K562 (cell line): ENCODE measurements around the gene SMAD3. TPM values are rescaled to one million over a fixed set of nuclear protein-coding genes. Genes with fewer than 3 reads are reported as not detected.
A peak's percentile ranks its signal among the peaks of the same experiment; 100 is the strongest.

ENCODE experiments used
- ATF1 ChIP-seq, 2 experiments: fragments of 450-650 bp in 1 of 2; IDR thresholded peaks; 2 replicates each; pipeline ENCODE4 v1.6.1; 2016; ENCODE audit warnings: missing compliant biosample characterization in 1 of 2, missing genetic modification characterization in 1 of 2
- CREM ChIP-seq: IDR thresholded peaks from 2 replicates; pipeline ENCODE4 v1.6.1; 2014; ENCODE audit warnings: antibody characterized with exemption, low read depth
- EP300 ChIP-seq: IDR thresholded peaks from 2 replicates; pipeline ENCODE4 v1.6.1; 2012; ENCODE audit warnings: low read length, improper control_type of control experiment
- ETV6 ChIP-seq, 3 experiments: fragments of 150-350 bp in 1 of 3; sonication (generic) in 1 of 3; formaldehyde crosslinking in 1 of 3; IDR thresholded peaks; 2 replicates each; pipeline versions ENCODE4 v1.6.1 to v1.8.0; 2014 to 2022; ENCODE audit warnings: borderline replicate concordance in 2 of 3, low read depth in 2 of 3, antibody characterized with exemption in 1 of 3, low read length in 1 of 3, mild to moderate bottlenecking in 1 of 3, missing genetic modification reagents in 1 of 3
- HMG20B ChIP-seq: fragments of 250-450 bp; sonication (Bioruptor Pico); IDR thresholded peaks from 2 replicates; pipeline ENCODE4 v1.5.0; 2021; ENCODE audit warnings: mild to moderate bottlenecking
- IFI16 ChIP-seq: fragments of 250-450 bp; sonication (Bioruptor Pico); IDR thresholded peaks from 2 replicates; pipeline ENCODE4 v2.1.2; 2022; ENCODE audit warnings: mild to moderate bottlenecking, inconsistent platforms
- polyA plus RNA-seq, 8 experiments: library from polyadenylated mRNA; depleted of rRNA in 4 of 8; stranded (reverse) in 5 of 8; unstranded in 3 of 8; fragments of >200 nt; fragmentation: Nextera tagmentation in 2 of 8; fragmentation: Illumina TruSeq in 1 of 8; extraction: Ambion mirVana in 2 of 8; extraction: Trizol in 1 of 8; gene quantifications; 2 replicates each; pipeline versions ENCODE4 v1.2.1 to v1.2.3, GENCODE V29; 2011 to 2014; ENCODE audit warnings: inconsistent platforms in 1 of 8, missing spikeins in 1 of 8
- total RNA-seq, 7 experiments: library from RNA; depleted of rRNA in 6 of 7; stranded (reverse); fragments of >200 nt in 6 of 7; fragmentation: Illumina TruSeq in 2 of 7; extraction: Trizol in 2 of 7; gene quantifications; 2 replicates each; pipeline versions ENCODE4 v1.2.1 to v1.2.3, GENCODE V29; 2011 to 2021; ENCODE audit warnings: low replicate concordance in 1 of 7
- TF ChIP-seq, protein P1 (sequence below), 2 experiments: fragments of 450-650 bp in 1 of 2; IDR thresholded peaks; 2 replicates each; pipeline ENCODE4 v1.6.1; 2011 to 2017; ENCODE audit warnings: low read depth in 2 of 2, antibody characterized with exemption in 1 of 2, borderline replicate concordance in 1 of 2, low read length in 1 of 2, mild to moderate bottlenecking in 1 of 2, mixed read lengths in 1 of 2; ENCODE audit not compliant: control insufficient read depth in 1 of 2
- TF ChIP-seq, protein P2 (sequence below), 3 experiments: fragments of 200-800 bp in 1 of 3; fragments of 250-450 bp in 1 of 3; fragments of 450-650 bp in 1 of 3; sonication (Bioruptor Pico) in 1 of 3; sonication (Bioruptor generic) in 1 of 3; formaldehyde crosslinking in 1 of 3; IDR thresholded peaks; 2 replicates each; pipeline versions ENCODE4 v1.6.1 to v1.8.0; 2016 to 2022; ENCODE audit warnings: mild to moderate bottlenecking in 2 of 3, missing genetic modification characterization in 2 of 3, missing compliant biosample characterization in 1 of 3, moderate library complexity in 1 of 3
- TF ChIP-seq, protein P3 (sequence below): fragments of 200-800 bp; sonication (Bioruptor generic); IDR thresholded peaks from 2 replicates; pipeline ENCODE4 v1.6.1; 2016; ENCODE audit warnings: missing genetic modification characterization, missing compliant biosample characterization

The SMAD3 gene
- total and polyA plus RNA-seq, 9 of the 15 experiments (the other 6 are each of a cell fraction or from before 2014, with no cell fraction given): 4.3 to 39.2 (median 11.1) TPM

DNA sequence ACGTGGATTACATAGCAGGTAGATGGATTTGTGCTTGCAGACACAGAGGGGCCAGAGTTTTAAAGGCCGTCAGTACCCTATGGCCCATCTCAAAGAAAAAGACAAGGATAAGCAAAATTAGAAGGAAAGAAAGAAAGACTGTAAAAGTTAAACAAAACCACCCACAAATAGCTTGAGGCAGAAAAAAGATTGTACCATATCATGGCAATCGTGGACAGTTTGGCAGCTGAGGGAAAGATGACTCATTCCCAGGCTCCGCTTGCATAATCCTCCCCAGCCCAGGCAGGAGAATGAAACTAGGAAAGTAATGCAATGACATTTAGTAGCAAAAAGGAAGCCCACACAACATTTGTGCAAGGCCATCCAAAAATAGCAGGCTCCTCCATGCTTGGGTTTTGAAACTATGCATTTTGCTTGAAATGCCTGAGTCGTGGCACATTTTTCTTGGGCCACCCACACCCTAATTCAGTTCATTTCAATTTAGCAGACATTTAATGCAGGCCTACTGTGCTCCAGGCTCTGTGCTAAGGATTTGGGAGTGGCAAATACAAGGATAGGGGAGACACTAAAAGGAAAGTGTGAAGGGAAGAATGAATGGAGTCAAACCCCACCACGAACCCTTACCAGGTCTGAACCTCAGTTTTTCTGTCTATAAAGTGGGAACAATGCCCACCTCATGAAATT, 40.9 kb upstream of the SMAD3 start (continued):
- TF ChIP-seq, protein P1, sequence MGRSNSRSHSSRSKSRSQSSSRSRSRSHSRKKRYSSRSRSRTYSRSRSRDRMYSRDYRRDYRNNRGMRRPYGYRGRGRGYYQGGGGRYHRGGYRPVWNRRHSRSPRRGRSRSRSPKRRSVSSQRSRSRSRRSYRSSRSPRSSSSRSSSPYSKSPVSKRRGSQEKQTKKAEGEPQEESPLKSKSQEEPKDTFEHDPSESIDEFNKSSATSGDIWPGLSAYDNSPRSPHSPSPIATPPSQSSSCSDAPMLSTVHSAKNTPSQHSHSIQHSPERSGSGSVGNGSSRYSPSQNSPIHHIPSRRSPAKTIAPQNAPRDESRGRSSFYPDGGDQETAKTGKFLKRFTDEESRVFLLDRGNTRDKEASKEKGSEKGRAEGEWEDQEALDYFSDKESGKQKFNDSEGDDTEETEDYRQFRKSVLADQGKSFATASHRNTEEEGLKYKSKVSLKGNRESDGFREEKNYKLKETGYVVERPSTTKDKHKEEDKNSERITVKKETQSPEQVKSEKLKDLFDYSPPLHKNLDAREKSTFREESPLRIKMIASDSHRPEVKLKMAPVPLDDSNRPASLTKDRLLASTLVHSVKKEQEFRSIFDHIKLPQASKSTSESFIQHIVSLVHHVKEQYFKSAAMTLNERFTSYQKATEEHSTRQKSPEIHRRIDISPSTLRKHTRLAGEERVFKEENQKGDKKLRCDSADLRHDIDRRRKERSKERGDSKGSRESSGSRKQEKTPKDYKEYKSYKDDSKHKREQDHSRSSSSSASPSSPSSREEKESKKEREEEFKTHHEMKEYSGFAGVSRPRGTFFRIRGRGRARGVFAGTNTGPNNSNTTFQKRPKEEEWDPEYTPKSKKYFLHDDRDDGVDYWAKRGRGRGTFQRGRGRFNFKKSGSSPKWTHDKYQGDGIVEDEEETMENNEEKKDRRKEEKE (IDR thresholded peaks at IDR 0.05; ENCODE audit: borderline replicate concordance in 1 of 2, control insufficient read depth in 1 of 2, low read depth in 2 of 2, low read length in 1 of 2): no peak
- TF ChIP-seq, protein P2, sequence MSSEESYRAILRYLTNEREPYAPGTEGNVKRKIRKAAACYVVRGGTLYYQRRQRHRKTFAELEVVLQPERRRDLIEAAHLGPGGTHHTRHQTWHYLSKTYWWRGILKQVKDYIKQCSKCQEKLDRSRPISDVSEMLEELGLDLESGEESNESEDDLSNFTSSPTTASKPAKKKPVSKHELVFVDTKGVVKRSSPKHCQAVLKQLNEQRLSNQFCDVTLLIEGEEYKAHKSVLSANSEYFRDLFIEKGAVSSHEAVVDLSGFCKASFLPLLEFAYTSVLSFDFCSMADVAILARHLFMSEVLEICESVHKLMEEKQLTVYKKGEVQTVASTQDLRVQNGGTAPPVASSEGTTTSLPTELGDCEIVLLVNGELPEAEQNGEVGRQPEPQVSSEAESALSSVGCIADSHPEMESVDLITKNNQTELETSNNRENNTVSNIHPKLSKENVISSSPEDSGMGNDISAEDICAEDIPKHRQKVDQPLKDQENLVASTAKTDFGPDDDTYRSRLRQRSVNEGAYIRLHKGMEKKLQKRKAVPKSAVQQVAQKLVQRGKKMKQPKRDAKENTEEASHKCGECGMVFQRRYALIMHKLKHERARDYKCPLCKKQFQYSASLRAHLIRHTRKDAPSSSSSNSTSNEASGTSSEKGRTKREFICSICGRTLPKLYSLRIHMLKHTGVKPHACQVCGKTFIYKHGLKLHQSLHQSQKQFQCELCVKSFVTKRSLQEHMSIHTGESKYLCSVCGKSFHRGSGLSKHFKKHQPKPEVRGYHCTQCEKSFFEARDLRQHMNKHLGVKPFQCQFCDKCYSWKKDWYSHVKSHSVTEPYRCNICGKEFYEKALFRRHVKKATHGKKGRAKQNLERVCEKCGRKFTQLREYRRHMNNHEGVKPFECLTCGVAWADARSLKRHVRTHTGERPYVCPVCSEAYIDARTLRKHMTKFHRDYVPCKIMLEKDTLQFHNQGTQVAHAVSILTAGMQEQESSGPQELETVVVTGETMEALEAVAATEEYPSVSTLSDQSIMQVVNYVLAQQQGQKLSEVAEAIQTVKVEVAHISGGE (CRISPR knock-in tag; IDR thresholded peaks at IDR 0.05): 0 out of 6 replicates have a peak, but pooled peaks of 1 of the 3 experiments have one; percentile 37
- TF ChIP-seq, protein P3, sequence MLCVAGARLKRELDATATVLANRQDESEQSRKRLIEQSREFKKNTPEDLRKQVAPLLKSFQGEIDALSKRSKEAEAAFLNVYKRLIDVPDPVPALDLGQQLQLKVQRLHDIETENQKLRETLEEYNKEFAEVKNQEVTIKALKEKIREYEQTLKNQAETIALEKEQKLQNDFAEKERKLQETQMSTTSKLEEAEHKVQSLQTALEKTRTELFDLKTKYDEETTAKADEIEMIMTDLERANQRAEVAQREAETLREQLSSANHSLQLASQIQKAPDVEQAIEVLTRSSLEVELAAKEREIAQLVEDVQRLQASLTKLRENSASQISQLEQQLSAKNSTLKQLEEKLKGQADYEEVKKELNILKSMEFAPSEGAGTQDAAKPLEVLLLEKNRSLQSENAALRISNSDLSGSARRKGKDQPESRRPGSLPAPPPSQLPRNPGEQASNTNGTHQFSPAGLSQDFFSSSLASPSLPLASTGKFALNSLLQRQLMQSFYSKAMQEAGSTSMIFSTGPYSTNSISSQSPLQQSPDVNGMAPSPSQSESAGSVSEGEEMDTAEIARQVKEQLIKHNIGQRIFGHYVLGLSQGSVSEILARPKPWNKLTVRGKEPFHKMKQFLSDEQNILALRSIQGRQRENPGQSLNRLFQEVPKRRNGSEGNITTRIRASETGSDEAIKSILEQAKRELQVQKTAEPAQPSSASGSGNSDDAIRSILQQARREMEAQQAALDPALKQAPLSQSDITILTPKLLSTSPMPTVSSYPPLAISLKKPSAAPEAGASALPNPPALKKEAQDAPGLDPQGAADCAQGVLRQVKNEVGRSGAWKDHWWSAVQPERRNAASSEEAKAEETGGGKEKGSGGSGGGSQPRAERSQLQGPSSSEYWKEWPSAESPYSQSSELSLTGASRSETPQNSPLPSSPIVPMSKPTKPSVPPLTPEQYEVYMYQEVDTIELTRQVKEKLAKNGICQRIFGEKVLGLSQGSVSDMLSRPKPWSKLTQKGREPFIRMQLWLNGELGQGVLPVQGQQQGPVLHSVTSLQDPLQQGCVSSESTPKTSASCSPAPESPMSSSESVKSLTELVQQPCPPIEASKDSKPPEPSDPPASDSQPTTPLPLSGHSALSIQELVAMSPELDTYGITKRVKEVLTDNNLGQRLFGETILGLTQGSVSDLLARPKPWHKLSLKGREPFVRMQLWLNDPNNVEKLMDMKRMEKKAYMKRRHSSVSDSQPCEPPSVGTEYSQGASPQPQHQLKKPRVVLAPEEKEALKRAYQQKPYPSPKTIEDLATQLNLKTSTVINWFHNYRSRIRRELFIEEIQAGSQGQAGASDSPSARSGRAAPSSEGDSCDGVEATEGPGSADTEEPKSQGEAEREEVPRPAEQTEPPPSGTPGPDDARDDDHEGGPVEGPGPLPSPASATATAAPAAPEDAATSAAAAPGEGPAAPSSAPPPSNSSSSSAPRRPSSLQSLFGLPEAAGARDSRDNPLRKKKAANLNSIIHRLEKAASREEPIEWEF (CRISPR knock-in tag): no peak
- TF ChIP-seq HMG20B (CRISPR knock-in tag): no peak
- peak; percentile 78 for TF ChIP-seq EP300
- TF ChIP-seq ETV6 (IDR thresholded peaks at IDR 0.05; ENCODE audit: borderline replicate concordance in 1 of 2, low read depth in 2 of 2, low read length in 1 of 2): peak in 1 of 2 experiments; percentile 45; a peak in 1 of 4 replicates
- TF ChIP-seq ETV6 (CRISPR knock-in tag; IDR thresholded peaks at IDR 0.05; ENCODE audit: borderline replicate concordance): no peak
- TF ChIP-seq CREM: peak; percentile 66
- TF ChIP-seq ATF1 (CRISPR knock-in tag; IDR thresholded peaks at IDR 0.05): no peak
- peak; percentile 43 for TF ChIP-seq ATF1 (tag; IDR thresholded peaks at IDR 0.05)
- no peak for TF ChIP-seq IFI16 (CRISPR knock-in tag)
